HG02763 (cell line): ENCODE results near the gene SCEL.
"Not testable (repeated sequence)": the region's sequence is repeated elsewhere in the genome, so short reads cannot be mapped to it uniquely, and the experiment has no call there.

Experiments
- ATAC-seq: cut with Tn5 transposase; IDR thresholded peaks from one replicate; pipeline ENCODE4 v1.9.1; 2021; ENCODE audit warnings: mild to moderate bottlenecking, moderate library complexity; ENCODE audit not compliant: unreplicated experiment

Gene SCEL

DNA sequence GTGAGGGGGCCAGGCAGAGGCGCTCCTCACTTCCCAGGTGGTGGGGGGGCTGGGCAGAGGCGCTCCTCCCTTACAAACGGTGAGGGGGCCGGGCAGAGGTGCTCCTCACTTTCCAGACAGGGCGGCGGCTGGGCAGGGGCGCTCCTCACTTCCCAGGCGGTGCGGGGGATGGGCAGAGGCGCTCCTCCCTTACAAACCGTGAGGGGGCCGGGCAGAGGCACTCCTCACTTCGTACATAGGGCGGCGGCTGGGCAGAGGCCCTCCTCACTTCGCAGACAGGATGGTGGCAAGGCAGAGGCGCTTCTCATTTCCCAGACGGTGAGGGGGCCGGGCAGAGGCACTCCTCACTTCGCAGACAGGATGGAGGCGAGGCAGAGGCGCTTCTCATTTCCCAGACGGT is 124.5 kb downstream of the SCEL start:
- not testable (repeated sequence) for ATAC-seq

DNA sequence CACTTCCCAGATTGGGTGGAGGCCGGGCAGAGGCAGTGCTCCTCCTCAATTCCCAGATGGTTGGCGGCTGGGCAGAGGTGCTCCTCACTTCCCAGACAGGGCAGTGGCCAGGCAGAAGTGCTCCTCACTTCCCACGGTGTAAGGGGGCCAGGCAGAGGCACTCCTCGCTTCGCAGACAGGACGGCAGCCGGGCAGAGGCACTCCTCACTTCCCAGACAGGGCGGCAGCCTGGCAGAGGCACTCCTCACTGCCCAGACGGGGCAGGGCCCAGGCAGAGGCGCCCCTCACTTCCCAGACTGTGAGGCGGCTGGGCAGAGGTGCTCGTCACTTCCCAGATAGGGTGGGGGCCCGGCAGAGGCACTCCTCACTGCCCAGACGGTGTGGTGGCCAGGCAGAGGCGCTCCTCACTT is 125.3 kb downstream of the SCEL start:
- no peak for ATAC-seq

DNA sequence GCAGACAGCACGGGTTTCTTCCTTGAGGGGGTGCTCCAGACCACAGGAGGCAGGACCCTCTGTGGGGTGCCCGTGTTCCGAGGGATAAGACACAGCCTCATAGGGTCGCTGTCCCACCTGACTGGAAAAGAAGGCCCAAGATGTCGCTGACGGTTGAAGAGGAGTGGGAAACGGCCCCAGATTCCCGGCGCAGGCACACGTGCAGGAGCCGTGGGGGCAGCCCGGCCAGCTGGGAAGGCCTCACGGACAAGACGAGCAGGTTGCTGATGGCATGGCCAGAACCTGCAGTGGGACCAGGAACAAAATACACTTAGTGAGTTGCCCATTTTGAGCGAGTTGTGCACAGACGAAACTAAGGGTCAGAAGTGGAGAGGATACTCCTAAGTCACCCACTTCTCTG is 126.8 kb downstream of the SCEL start:
- ATAC-seq, result not testable (repeated sequence)

DNA sequence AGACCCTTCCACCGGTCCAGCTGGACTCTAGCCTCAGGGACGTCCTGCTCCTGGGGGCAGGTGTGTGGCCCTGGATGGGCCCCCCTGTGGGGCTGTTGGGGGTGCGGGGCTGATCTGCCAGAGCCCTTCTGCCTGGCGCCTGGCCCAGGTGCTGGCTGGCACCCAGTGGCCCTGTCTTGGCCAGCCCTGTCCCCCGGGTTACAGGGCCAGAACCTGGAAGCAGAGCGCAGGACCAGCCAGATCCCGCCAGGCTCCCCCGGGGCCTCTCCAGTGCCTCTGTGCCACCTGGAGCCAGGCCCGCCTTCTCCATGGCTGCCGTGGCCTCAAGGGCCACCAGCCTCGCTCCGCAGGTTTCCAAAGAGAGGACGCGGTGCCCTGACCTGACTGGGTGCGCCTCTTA is 127.3 kb downstream of the SCEL start:
- ATAC-seq, result not testable (repeated sequence)

DNA sequence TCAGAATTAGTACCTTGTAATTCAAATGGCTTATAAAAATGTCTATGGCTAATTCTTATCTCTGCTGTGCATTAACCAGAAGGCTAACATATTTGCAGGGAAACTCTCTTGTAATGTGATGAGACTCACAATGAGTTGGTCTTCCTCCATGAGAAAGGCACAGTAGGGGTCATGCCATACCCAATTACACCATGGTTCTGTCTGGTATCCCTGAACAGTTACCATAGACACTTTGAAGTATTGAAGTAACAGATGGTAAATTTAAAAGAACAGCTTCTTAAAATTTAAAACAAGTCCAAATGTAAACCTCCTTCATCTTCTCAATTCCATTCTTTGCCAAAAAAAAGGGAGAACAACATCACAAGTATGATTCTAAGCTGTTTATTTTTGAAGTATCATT is 139.3 kb downstream of the SCEL start:
- ATAC-seq, result no peak

DNA sequence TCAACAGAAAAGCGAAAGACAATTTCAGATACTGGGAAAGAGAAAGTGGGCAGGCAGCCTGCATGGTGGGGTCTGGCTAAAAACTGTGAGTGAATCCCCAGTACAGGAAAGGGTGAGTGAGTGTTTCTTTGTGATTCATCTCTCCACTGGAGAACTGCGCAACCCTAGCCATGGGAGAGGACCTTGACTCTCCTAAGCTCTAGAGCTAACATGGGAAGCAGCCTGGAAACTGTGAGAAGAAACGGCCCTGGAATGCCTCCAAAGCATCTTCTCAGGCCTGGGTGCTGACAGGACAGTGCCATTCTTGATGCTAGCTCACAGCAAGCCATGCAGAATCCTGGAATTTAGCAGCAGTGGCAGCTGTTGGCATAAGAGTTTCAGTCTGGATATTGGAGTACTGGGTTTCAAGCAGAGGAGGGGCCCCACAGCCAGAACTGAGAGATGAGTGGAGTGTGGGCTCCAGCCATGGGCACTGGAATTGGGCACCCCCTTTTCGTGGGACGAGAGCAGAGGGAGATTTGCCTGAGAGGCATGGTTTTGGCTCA is 143.3 kb downstream of the SCEL start:
- no peak for ATAC-seq

DNA sequence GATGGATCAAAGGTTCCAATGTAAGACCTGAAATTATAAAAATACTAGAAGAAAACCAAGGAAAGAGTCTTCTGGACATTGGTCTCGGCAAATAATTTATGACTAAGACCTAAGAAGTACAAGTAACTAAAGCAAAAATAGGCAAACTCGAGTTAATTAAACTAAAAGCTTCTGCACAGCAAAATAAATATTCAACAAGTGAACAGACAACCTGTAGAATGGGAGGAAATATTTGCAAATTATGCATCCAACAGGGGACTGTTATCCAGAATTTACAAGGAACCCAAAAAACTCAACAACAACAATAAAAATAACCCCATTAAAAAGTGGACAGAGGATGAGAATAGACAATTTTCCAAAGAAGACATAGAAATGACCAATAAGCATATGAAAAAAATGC is 152.3 kb downstream of the SCEL start:
- no peak for ATAC-seq

DNA sequence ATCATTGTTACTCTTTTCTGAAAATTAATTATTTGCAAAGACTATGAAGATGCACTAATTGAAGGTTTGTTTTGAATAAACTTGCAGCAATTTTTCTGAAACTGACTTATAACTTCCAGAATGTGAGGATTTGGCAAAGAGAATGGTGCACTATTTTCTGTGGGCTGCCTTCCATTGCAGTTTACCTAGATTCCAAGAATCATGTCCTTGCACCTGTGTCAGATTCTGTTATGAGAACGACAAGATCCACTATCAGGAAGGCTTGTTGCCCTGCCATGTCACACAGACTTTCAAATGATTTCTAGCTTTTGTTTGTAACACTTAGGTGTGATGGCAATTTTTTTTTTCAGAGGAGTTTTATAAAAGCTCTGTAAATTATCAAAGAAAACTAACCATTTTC is 156.4 kb downstream of the SCEL start:
- no peak for ATAC-seq

DNA sequence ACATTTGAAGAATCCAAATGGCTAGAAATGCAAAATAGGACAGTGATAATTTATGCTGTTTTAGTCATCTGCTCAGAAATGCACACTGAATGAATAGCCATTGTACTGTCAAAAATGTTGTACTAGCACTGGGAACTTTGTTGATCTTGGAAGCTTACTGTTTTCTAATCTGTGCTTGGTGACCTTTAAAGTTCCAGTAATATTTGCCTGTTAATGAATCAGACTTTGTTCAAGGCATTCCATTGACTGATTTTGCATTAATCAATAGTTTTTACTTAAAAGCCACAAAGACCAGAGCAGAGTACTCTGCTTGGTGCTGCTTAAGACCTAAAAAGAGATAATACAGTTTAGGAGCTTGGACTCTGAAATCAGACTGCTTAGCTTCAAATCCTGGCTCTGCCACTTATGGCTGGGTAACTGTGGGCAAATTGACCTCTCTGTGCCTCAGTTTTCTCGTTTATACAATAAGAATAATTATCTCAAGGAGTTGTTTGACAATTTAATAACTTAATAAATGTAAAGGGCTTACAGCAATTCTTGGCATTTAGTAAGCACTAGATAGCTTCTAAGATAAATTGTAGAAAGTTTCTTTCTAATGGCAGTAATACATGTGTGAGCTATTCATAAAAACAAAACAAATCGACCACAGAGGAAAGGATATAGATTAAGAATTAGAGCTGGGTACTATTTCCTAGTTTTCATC is 157.4 kb downstream of the SCEL start:
- no peak for ATAC-seq

DNA sequence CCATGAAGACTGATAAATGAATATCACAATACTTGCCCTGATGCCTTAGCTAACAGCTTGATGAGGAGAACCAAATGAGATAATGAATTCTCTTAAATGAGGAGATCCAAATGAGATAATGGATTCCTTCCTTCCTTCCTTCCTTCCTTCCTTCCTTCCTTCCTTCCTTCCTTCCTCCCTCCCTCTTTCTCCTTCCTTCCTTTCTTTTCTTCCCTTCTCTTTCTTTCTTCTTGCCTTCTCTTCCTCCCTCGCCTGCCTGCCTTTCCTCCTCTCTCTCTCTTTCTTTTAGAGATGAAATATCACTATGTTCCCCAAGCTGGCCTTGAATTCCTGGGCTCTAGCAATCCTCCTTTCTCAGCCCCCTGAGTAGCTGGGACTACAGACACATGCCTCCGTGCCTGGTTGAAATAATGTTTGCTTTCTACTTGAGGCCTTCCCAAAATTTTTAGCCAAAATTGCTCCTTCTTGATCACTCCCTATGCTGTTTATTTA is 158.0 kb downstream of the SCEL start:
- no peak for ATAC-seq
